ENCODE results near the gene DPF3. TPM values are rescaled to one million over a fixed set of nuclear protein-coding genes. Genes with fewer than 3 reads are reported as not detected.

The DPF3 gene
- total RNA-seq, 5 donors from 2014 or later (not counting 1 experiment from before 2014, with no cell fraction given) = 0.33 to 0.86 (median 0.54) TPM

DNA sequence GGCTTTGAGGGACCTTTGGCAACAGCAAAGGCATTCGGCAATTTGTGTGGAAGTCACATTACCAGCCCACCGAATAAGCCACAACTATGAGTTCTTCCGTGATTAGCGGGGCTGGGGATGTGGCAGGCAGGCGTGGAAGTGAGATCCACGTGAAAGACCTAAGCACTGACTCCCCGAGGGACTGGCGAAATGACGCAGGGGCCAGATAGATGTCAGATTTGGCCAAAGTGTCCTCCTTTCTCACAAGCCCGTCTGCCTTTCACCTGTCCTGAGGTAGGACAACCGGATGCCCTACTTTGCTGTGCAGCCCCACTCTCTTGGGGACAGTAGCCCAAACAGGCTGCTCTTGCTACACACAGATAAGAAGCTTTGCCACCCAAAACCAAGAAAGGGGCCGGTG, 54.5 kb downstream of the DPF3 start:
- peaks cover 0 to 9% of the 10 kb centered on the region in 2 experiments for H3K27me3 ChIP-seq (replicated peaks in 1 of 2; ENCODE audit: control insufficient read depth in 2 of 2, extremely low read depth in 1 of 2, insufficient read depth in 2 of 2, low read length in 1 of 2)
- no peak overlapping the region for H3K4me3 Mint-ChIP-seq
- H3K9me3 Mint-ChIP-seq = no peaks in the 10 kb centered on the region
- CTCF ChIA-PET = no interaction called here
- H3K27ac ChIP-seq (ENCODE audit: low read length) = no peak overlapping the region
- DNase-seq (no peak), ATAC-seq (replicated peaks in 1 of 4) (no peak)
- H3K36me3 Mint-ChIP-seq = no peaks in the 10 kb centered on the region
- H3K27ac Mint-ChIP-seq = no peak overlapping the region
- POLR2A ChIA-PET = no interaction called here
- H3K4me1 ChIP-seq (ENCODE audit: control insufficient read depth in 1 of 2, extremely low read depth in 1 of 2, insufficient read depth in 2 of 2, low read length in 2 of 2) = no peaks in the 10 kb centered on the region
- no peak overlapping the region for H3K4me3 ChIP-seq (ENCODE audit: control insufficient read depth in 1 of 2, extremely low read depth in 1 of 2, low read length in 1 of 2)
- peaks cover 0 to 7% of the 10 kb centered on the region in 2 donors for H3K27me3 Mint-ChIP-seq
- H3K9me3 ChIP-seq = no peaks in the 10 kb centered on the region
- WGBS (ENCODE audit: insufficient coverage) = 90% methylated on average over 9 of the region's 12 CpGs
- no peaks in the 10 kb centered on the region for H3K36me3 ChIP-seq (ENCODE audit: control insufficient read depth in 2 of 2, extremely low read depth in 1 of 2, insufficient read depth in 1 of 2, low read length in 1 of 2)
- no peaks in the 10 kb centered on the region for H3K4me1 Mint-ChIP-seq

DNA sequence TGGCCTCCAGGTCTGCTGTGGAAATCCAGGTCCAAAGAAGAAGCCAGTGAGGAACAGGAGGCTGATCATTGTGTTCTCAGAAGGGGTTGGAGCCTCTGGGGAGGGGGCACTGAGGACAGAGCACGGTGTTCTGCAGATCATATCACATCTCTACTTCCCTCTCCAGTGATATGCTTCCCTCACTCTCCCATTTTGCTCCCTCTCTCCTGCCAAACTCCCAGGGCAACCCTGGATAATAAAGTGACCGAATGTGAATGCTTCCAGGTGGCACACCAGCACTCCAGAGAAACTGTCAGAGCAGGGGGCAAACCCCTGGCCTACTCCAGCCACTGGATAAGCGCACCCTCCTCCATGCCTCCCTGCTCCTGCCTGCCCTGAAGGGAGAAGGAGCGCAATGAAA, 57.8 kb downstream of the DPF3 start:
- POLR2A ChIA-PET = no interaction called here
- no peaks in the 10 kb centered on the region for H3K4me1 Mint-ChIP-seq
- no peak overlapping the region for H3K27ac Mint-ChIP-seq
- H3K36me3 Mint-ChIP-seq = no peaks in the 10 kb centered on the region
- H3K36me3 ChIP-seq (ENCODE audit: control insufficient read depth in 2 of 2, extremely low read depth in 1 of 2, insufficient read depth in 1 of 2, low read length in 1 of 2) = no peaks in the 10 kb centered on the region
- H3K4me1 ChIP-seq (ENCODE audit: control insufficient read depth in 1 of 2, extremely low read depth in 1 of 2, insufficient read depth in 2 of 2, low read length in 2 of 2) = peaks cover 0 to 1% of the 10 kb centered on the region in 2 experiments
- peaks cover 0 to 15% of the 10 kb centered on the region in 2 experiments for H3K27me3 ChIP-seq (replicated peaks in 1 of 2; ENCODE audit: control insufficient read depth in 2 of 2, extremely low read depth in 1 of 2, insufficient read depth in 2 of 2, low read length in 1 of 2)
- ATAC-seq (replicated peaks in 1 of 4) = no peak
- H3K4me3 ChIP-seq (ENCODE audit: control insufficient read depth in 1 of 2, extremely low read depth in 1 of 2, low read length in 1 of 2) = no peak overlapping the region
- CTCF ChIA-PET = no interaction called here
- no peak overlapping the region for H3K27ac ChIP-seq (ENCODE audit: low read length)
- H3K27me3 Mint-ChIP-seq = peaks cover 0 to 12% of the 10 kb centered on the region in 2 donors
- no peak for DNase-seq
- WGBS (ENCODE audit: insufficient coverage) = 50% methylated on average over 2 of the region's 4 CpGs
- no peaks in the 10 kb centered on the region for H3K9me3 ChIP-seq
- H3K9me3 Mint-ChIP-seq = no peaks in the 10 kb centered on the region
- no peak overlapping the region for H3K4me3 Mint-ChIP-seq

DNA sequence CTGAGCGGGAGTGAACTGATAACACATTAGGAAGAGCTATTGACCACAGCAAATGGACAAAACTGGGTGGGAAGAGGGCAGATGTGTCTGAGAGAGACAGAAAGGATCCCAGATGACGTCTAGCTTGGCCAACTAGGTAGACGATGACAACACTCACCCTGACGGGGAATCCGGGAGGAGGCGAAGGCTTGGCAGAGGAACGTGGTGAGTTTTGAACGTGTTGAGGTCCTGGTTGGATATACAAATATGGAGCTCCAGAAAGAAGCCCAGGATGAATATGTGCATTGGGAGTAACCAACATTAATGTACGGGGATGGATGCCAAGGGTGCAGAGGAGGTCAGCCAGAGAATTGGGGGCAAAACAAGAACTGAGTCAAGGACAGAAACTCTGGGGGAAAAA, 60.7 kb downstream of the DPF3 start:
- no peaks in the 10 kb centered on the region for H3K36me3 ChIP-seq (ENCODE audit: control insufficient read depth in 2 of 2, extremely low read depth in 1 of 2, insufficient read depth in 1 of 2, low read length in 1 of 2)

DNA sequence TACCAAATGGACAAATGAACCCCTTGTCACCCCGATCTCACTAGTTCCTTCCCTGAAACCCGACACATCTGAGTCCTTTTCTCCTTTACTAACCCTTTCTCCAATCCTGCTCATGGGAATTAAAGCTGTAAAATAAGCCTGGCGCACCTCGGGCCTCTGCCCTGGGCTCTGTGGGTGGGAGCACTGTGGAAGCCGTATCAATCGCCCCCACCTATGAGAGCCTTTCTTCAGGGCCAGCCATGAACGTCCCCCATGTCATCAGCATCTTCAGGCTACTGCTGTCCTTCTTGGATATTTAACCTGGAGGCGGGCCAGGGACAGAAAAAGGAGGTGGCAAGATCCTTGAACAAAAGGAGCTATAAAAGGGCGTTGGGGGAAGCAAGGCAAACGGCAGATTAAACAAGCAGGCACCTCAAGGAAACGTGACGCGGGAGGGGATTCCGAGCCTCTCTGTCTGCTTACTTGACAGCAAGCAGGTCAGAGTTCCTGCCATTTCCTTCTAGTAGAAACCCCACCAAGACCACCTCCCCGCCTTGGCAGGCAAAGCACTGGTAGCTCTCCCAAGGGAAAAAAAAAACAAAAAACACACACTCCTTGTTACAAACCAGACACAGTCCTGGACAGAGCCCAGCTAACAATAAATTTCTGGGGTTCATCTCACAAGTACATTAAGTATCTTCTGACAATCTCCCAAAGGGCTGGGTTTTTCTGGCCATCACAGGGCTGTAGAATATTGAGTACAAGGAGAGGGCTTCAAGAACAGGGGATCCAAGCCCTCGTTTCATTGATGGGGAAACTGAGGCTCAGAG, 62.9 kb downstream of the DPF3 start:
- Mint-ChIP-seq H3K27ac (no peak overlapping the region), H3K9me3 (no peaks in the 10 kb centered on the region), H3K4me3 (no peak overlapping the region), H3K4me1 (no peaks in the 10 kb centered on the region), H3K27me3 (peaks cover 15 to 25% of the 10 kb centered on the region in 2 donors), H3K36me3 (no peaks in the 10 kb centered on the region)
- no peak for DNase-seq
- POLR2A ChIA-PET = no interaction called here
- 52% methylated on average over 14 of the region's 16 CpGs for WGBS (ENCODE audit: insufficient coverage)
- ATAC-seq (replicated peaks in 1 of 4) = no peak
- CTCF ChIA-PET = no interaction called here
- no peaks in the 10 kb centered on the region for H3K9me3 ChIP-seq
- no peak overlapping the region for H3K4me3 ChIP-seq (ENCODE audit: control insufficient read depth in 1 of 2, extremely low read depth in 1 of 2, low read length in 1 of 2)
- peaks cover 0 to 11% of the 10 kb centered on the region in 2 experiments for H3K27me3 ChIP-seq (replicated peaks in 1 of 2; ENCODE audit: control insufficient read depth in 2 of 2, extremely low read depth in 1 of 2, insufficient read depth in 2 of 2, low read length in 1 of 2)
- H3K36me3 ChIP-seq (ENCODE audit: control insufficient read depth in 2 of 2, extremely low read depth in 1 of 2, insufficient read depth in 1 of 2, low read length in 1 of 2) = no peaks in the 10 kb centered on the region
- no peak overlapping the region for H3K27ac ChIP-seq (ENCODE audit: low read length)
- peaks cover 0 to 3% of the 10 kb centered on the region in 2 experiments for H3K4me1 ChIP-seq (ENCODE audit: control insufficient read depth in 1 of 2, extremely low read depth in 1 of 2, insufficient read depth in 2 of 2, low read length in 2 of 2)

More for the DNA sequence above, 60.7 kb downstream of the DPF3 start:
- no peak overlapping the region for H3K4me3 Mint-ChIP-seq
- ChIA-PET CTCF (no interaction called here), POLR2A (no interaction called here)
- Histone ChIP-seq H3K4me1 (ENCODE audit: control insufficient read depth in 1 of 2, extremely low read depth in 1 of 2, insufficient read depth in 2 of 2, low read length in 2 of 2) (peaks cover 0 to 3% of the 10 kb centered on the region in 2 experiments), H3K27ac (ENCODE audit: low read length) (no peak overlapping the region), H3K27me3 (replicated peaks in 1 of 2; ENCODE audit: control insufficient read depth in 2 of 2, extremely low read depth in 1 of 2, insufficient read depth in 2 of 2, low read length in 1 of 2) (peaks cover 0 to 11% of the 10 kb centered on the region in 2 experiments), H3K4me3 (ENCODE audit: control insufficient read depth in 1 of 2, extremely low read depth in 1 of 2, low read length in 1 of 2) (no peak overlapping the region), H3K9me3 (no peaks in the 10 kb centered on the region)
- DNase-seq = no peak
- peaks cover 8 to 22% of the 10 kb centered on the region in 2 donors for H3K27me3 Mint-ChIP-seq
- H3K27ac Mint-ChIP-seq = no peak overlapping the region
- no peaks in the 10 kb centered on the region for H3K4me1 Mint-ChIP-seq
- no peaks in the 10 kb centered on the region for H3K36me3 Mint-ChIP-seq
- H3K9me3 Mint-ChIP-seq = no peaks in the 10 kb centered on the region
- ATAC-seq (replicated peaks in 1 of 4) = no peak
- WGBS (ENCODE audit: insufficient coverage) = 83% methylated on average over 9 of the region's 9 CpGs

DNA sequence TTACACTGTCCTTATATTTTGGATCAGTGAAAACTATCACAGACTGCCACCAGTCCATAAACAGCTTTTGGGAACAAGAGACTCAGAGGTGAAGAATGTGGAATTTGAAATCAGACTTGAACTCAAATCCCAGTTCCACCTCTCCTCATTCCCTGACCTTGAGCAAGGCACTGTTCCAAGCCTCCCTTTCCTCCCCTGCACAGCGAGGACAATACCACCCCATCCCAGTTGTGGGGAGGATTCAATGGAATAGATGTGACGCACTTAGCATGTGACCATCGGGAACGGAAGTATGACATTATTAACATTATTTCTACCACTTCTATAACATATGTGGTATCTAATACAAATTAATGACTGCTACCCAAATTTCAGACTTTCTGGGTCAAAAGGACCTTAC, 63.5 kb downstream of the DPF3 start:
- H3K27ac ChIP-seq (ENCODE audit: low read length) = no peak overlapping the region
- no CpG with 5 or more reads among the region's 4 CpGs for WGBS (ENCODE audit: insufficient coverage)
- H3K4me1 Mint-ChIP-seq = no peaks in the 10 kb centered on the region
- peaks cover 0 to 3% of the 10 kb centered on the region in 2 experiments for H3K4me1 ChIP-seq (ENCODE audit: control insufficient read depth in 1 of 2, extremely low read depth in 1 of 2, insufficient read depth in 2 of 2, low read length in 2 of 2)
- ATAC-seq (replicated peaks in 1 of 4) (no peak), DNase-seq (no peak)
- ChIA-PET CTCF (no interaction called here), POLR2A (no interaction called here)
- no peaks in the 10 kb centered on the region for H3K36me3 Mint-ChIP-seq
- H3K27ac Mint-ChIP-seq = no peak overlapping the region
- peaks cover 0 to 11% of the 10 kb centered on the region in 2 experiments for H3K27me3 ChIP-seq (replicated peaks in 1 of 2; ENCODE audit: control insufficient read depth in 2 of 2, extremely low read depth in 1 of 2, insufficient read depth in 2 of 2, low read length in 1 of 2)
- no peaks in the 10 kb centered on the region for H3K9me3 ChIP-seq
- no peaks in the 10 kb centered on the region for H3K9me3 Mint-ChIP-seq
- no peak overlapping the region for H3K4me3 Mint-ChIP-seq
- H3K36me3 ChIP-seq (ENCODE audit: control insufficient read depth in 2 of 2, extremely low read depth in 1 of 2, insufficient read depth in 1 of 2, low read length in 1 of 2) = no peaks in the 10 kb centered on the region
- peaks cover 15 to 28% of the 10 kb centered on the region in 2 donors for H3K27me3 Mint-ChIP-seq
- H3K4me3 ChIP-seq (ENCODE audit: control insufficient read depth in 1 of 2, extremely low read depth in 1 of 2, low read length in 1 of 2) = no peak overlapping the region

DNA sequence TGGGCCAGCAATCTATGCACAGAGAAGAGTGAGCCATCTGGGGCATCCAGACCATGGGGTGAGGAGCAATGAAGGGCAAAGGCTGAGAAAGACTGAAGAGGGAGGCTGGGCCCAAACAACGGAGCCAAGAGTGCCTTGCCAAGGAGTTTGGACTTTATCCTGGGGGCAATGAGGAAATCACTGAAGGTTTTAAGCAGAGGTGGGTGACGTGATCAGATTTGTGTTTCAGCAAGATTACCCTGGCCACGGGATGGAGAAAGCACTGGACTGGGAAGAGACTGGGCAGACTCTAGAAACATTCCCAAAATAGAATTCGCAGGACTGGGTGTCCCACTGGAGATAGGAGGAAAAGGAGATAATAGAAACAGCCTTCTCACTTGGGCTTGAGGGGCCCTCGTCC, 65.3 kb downstream of the DPF3 start:
- Histone ChIP-seq H3K27ac (ENCODE audit: low read length) (no peak overlapping the region), H3K36me3 (ENCODE audit: control insufficient read depth in 2 of 2, extremely low read depth in 1 of 2, insufficient read depth in 1 of 2, low read length in 1 of 2) (no peaks in the 10 kb centered on the region), H3K4me1 (ENCODE audit: control insufficient read depth in 1 of 2, extremely low read depth in 1 of 2, insufficient read depth in 2 of 2, low read length in 2 of 2) (peaks cover 0 to 3% of the 10 kb centered on the region in 2 experiments), H3K9me3 (no peaks in the 10 kb centered on the region), H3K27me3 (replicated peaks in 1 of 2; ENCODE audit: control insufficient read depth in 2 of 2, extremely low read depth in 1 of 2, insufficient read depth in 2 of 2, low read length in 1 of 2) (peaks cover 0 to 11% of the 10 kb centered on the region in 2 experiments), H3K4me3 (ENCODE audit: control insufficient read depth in 1 of 2, extremely low read depth in 1 of 2, low read length in 1 of 2) (no peak overlapping the region)
- peaks cover 25 to 28% of the 10 kb centered on the region in 2 donors for H3K27me3 Mint-ChIP-seq
- WGBS (ENCODE audit: insufficient coverage) = 83% methylated on average over 3 of the region's 5 CpGs
- ATAC-seq (replicated peaks in 1 of 4) (no peak), DNase-seq (no peak)
- H3K4me1 Mint-ChIP-seq = no peaks in the 10 kb centered on the region
- CTCF ChIA-PET = no interaction called here
- H3K36me3 Mint-ChIP-seq = no peaks in the 10 kb centered on the region
- no peaks in the 10 kb centered on the region for H3K9me3 Mint-ChIP-seq
- POLR2A ChIA-PET = no interaction called here
- no peak overlapping the region for H3K27ac Mint-ChIP-seq
- H3K4me3 Mint-ChIP-seq = no peak overlapping the region

All from T-cell (primary cell).